Inferior parietal cortex (tissue), 1 donor: ENCODE data around the gene SMIM9.
A peak's percentile ranks its signal among the peaks of the same experiment; 100 is the strongest.
"Not testable (repeated sequence)": the region's sequence is repeated elsewhere in the genome, so short reads cannot be mapped to it uniquely, and the experiment has no call there.

Experiments
- DNase-seq: peaks from one replicate; pipeline ENCODE4 v3.0.0-alpha.2; 2016; ENCODE audit errors: extremely low spot score

The SMIM9 gene

GRCh38 chrX:154834562-154834961, at the start of gene SMIM9:
TSS of gene SMIM9 (minus strand) at chrX:154834662. CDS start at chrX:154830856, 3,806 bp downstream.
- no peak for DNase-seq

GRCh38 chrX:154884069-154884468, 49.6 kb upstream of the SMIM9 start:
- not testable (repeated sequence) for DNase-seq

GRCh38 chrX:154873329-154873728, 38.9 kb upstream of the SMIM9 start:
- DNase-seq, result no peak

GRCh38 chrX:154868522-154868921, 34.1 kb upstream of the SMIM9 start:
- not testable (repeated sequence) for DNase-seq

- no peak for DNase-seq
Measured at GRCh38 chrX:154855256-154855655, 20.8 kb upstream of the SMIM9 start.

GRCh38 chrX:154850957-154851611, 16.6 kb upstream of the SMIM9 start:
- DNase-seq, result no peak

GRCh38 chrX:154840856-154841255, 6.4 kb upstream of the SMIM9 start:
- peak; percentile 9 for DNase-seq

- no peak for DNase-seq
Measured at GRCh38 chrX:154836163-154836562, 1.7 kb upstream of the SMIM9 start.

- no peak for DNase-seq
Measured at GRCh38 chrX:154833746-154834274, 652 bp downstream of the SMIM9 start.

GRCh38 chrX:154829926-154830442, 4.5 kb downstream of the SMIM9 start:
- DNase-seq, result no peak

- DNase-seq, result no peak
Measured at GRCh38 chrX:154829134-154829533, 5.3 kb downstream of the SMIM9 start.

- DNase-seq, result no peak
Measured at GRCh38 chrX:154828016-154828408, 6.5 kb downstream of the SMIM9 start.

GRCh38 chrX:154827194-154828015, 7.1 kb downstream of the SMIM9 start:
- DNase-seq, result no peak

GRCh38 chrX:154825586-154825985, 8.9 kb downstream of the SMIM9 start:
- DNase-seq, result not testable (repeated sequence)

- DNase-seq, result no peak
Measured at GRCh38 chrX:154824638-154825037, 9.8 kb downstream of the SMIM9 start.

GRCh38 chrX:154822029-154822428, 12.4 kb downstream of the SMIM9 start:
- DNase-seq, result no peak

GRCh38 chrX:154821523-154821922, 12.9 kb downstream of the SMIM9 start:
- no peak for DNase-seq

- no peak for DNase-seq
Measured at GRCh38 chrX:154819771-154820341, 14.6 kb downstream of the SMIM9 start.

- DNase-seq, result no peak
Measured at GRCh38 chrX:154818916-154819770, 15.3 kb downstream of the SMIM9 start.

GRCh38 chrX:154817048-154817618, 17.3 kb downstream of the SMIM9 start:
- not testable (repeated sequence) for DNase-seq

GRCh38 chrX:154816326-154816898, 18.1 kb downstream of the SMIM9 start:
- DNase-seq, result not testable (repeated sequence)
